Pancreas (tissue), 10 donors: ENCODE measurements around the gene HLF. TPM values are rescaled to one million over a fixed set of nuclear protein-coding genes. Genes with fewer than 3 reads are reported as not detected.

ENCODE experiments used
- ATAC-seq, 4 donors: fragments of 200-7000 bp; cut with Tn5 transposase; one replicate each; pipeline versions ENCODE4 v1.8.0 to v1.9.1; 2020; ENCODE audit warnings: mild to moderate bottlenecking in 4 of 4, moderate library complexity in 4 of 4
- DNase-seq, 6 donors: peaks; one replicate each; pipeline ENCODE4 v3.0.0-alpha.2; 2020
- FAIRE-seq: peaks from 2 replicates; lab custom pipeline; 2012; peaks lifted over from hg19 to GRCh38; lab: Jason Lieb, UNC
- H3K27ac ChIP-seq, 4 donors: fragments of 200-600 bp; sonication (generic); 1 replicate in 3 of 4; 2 replicates in 1 of 4; pipeline versions ENCODE4 v1.5.0 to v1.8.0; 2020
- H3K27me3 ChIP-seq, 4 donors: fragments of 200-600 bp; one replicate each; pipeline ENCODE4 v1.8.0; 2021
- H3K36me3 ChIP-seq, 3 donors: fragments of 200-600 bp; sonication (generic) in 1 of 3; one replicate each; pipeline versions ENCODE4 v1.5.0 to v1.8.0; 2020 to 2021
- H3K4me1 ChIP-seq, 3 donors: fragments of 200-600 bp; one replicate each; pipeline ENCODE4 v1.8.0; 2021
- H3K4me3 ChIP-seq, 4 donors: fragments of 200-600 bp; sonication (generic) in 2 of 4; one replicate each; pipeline versions ENCODE4 v1.5.0 to v1.8.0; 2020 to 2021
- H3K9me3 ChIP-seq, 4 donors: fragments of 200-600 bp; one replicate each; pipeline ENCODE4 v1.8.0; 2021
- WGBS, 2 donors: extraction: QIAGEN DNeasy Blood & Tissue Kit; methylation state at CpG; one replicate each; pipeline ENCODE4 v1.1.7; 2013; 5-methylcytosine and 5-hydroxymethylcytosine counted together
- intact Hi-C, 3 donors: fragments of 100-400 bp; cut with DNase I; formaldehyde crosslinking; loops; one replicate each; pipeline versions ENCODE4 v1.11.1 to v1.14.2; 2022
- polyA plus RNA-seq, 2 donors: library from polyadenylated mRNA; stranded (reverse); fragments of 200-250 nt; gene quantifications; one replicate each; pipeline ENCODE4 v1.2.3, GENCODE V29; 2013
- total RNA-seq, 6 donors: library from RNA; stranded (reverse); fragmentation: NEBNext Ultra II Directional in 4 of 6; extraction: Animal tissue kit (Norgen Biotek cat#: 25700) in 4 of 6; gene quantifications; one replicate each; pipeline versions ENCODE4 v1.2.1 to v1.2.4, GENCODE V29; 2021 to 2023
- TF ChIP-seq, protein P1 (sequence below), 4 donors: fragments of 200-600 bp; sonication (generic) in 3 of 4; IDR thresholded peaks; one replicate each; pipeline versions ENCODE4 v1.5.0 to v1.8.0; 2021; ENCODE audit warnings: antibody characterized with exemption in 4 of 4
- donor health status: healthy with polysubstance abuse.
- donor health status: DM: no; HTN: no; CAD: no; lungs with moderate emphysema.
- donor health status: DM: no; HTN: no; CAD: no.
- donor health status: control.
- donor health status: control.
- donor health status: Bipolar disorder and iron deficiency.
- donor health status: DM: yes; HTN: yes; CAD: no.
- donor health status: DM: no; HTN: no; CAD: no.
- donor health status: DM: no; HTN: no; CAD: no.
- donor health status: DM: yes; HTN: yes; CAD: no.

HLF gene
- total and polyA plus RNA-seq, 8 donors = 1.2 to 4.6 (median 2.2) TPM

DNA sequence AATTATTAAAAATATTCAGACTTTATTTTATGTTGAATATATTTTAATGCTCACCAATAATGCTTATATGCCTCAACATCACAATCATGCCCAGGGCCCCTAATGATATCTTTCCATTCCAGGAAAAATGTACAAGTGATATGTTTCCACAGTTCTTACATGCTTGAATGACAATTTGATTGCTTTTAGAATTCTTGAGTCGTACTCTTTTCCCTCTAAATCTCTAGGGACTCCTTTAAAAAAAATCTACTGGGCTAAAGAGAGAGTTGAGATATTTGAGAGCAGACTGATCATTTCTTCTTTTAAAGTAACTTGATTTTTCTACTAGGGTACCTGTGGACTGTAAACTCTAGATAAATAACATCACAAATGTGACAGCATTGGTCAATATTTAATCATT lies 18.2 kb upstream of the HLF start:
- ATAC-seq (no peak), FAIRE-seq (no peak), DNase-seq (no peak)
- intact Hi-C loops = no loop called here
- TF ChIP-seq, protein P1, sequence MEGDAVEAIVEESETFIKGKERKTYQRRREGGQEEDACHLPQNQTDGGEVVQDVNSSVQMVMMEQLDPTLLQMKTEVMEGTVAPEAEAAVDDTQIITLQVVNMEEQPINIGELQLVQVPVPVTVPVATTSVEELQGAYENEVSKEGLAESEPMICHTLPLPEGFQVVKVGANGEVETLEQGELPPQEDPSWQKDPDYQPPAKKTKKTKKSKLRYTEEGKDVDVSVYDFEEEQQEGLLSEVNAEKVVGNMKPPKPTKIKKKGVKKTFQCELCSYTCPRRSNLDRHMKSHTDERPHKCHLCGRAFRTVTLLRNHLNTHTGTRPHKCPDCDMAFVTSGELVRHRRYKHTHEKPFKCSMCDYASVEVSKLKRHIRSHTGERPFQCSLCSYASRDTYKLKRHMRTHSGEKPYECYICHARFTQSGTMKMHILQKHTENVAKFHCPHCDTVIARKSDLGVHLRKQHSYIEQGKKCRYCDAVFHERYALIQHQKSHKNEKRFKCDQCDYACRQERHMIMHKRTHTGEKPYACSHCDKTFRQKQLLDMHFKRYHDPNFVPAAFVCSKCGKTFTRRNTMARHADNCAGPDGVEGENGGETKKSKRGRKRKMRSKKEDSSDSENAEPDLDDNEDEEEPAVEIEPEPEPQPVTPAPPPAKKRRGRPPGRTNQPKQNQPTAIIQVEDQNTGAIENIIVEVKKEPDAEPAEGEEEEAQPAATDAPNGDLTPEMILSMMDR (IDR thresholded peaks at IDR 0.05) = no peak
- Histone ChIP-seq H3K4me1 (no peaks in the 10 kb centered on the region), H3K36me3 (no peaks in the 10 kb centered on the region), H3K27ac (no peak overlapping the region), H3K27me3 (no peaks in the 10 kb centered on the region), H3K9me3 (no peaks in the 10 kb centered on the region), H3K4me3 (no peak overlapping the region)
- WGBS, 2 donors = 56 to 60% methylated on average over 1 of the region's 1 CpG

DNA sequence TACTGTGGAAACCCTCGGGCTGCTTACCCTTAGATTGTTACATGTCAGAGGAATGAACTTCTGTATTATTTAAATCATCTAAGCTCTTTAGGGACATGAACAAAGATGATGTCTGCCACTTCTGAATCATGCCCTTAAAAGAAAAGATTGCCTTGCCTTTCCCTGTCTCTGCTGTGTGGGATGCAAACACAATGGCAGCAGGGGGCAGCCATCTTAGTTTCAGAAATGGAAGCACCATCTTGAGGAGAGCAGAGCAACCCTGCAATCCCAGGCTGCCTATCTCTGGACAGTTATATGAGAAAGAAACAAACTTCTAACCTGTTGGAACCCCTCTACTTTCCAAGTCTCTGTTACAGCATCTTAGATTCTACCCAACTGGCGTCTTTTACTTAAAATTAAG lies 16.7 kb upstream of the HLF start:
- Histone ChIP-seq H3K4me1 (no peaks in the 10 kb centered on the region), H3K27ac (no peak overlapping the region), H3K36me3 (no peaks in the 10 kb centered on the region), H3K27me3 (no peaks in the 10 kb centered on the region), H3K4me3 (no peak overlapping the region), H3K9me3 (no peaks in the 10 kb centered on the region)
- TF ChIP-seq, protein P1 (IDR thresholded peaks at IDR 0.05) = no peak
- DNase-seq (no peak), ATAC-seq (no peak), FAIRE-seq (no peak)
- 54 to 80% methylated on average over 2 of the region's 2 CpGs for WGBS, 2 donors
- intact Hi-C loops = no loop called here

DNA sequence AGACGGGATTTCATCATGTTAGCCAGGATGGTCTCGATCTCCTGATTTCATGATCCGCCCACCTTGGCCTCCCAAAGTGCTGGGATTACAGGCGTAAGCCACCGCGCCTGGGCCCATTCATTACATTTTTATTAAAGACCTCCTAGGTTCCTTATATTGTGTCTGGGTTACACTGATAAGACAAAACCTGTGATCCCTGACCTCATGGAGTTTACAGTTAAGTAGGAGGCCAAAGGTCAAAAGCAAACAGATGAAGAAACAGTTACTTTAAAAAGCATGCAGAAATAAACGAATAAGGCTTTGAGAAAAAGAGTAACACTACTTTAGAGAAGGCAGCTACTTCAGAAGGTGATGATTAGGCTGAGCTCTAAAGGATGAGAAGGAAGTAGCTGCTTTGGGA lies 14.9 kb upstream of the HLF start:
- FAIRE-seq = no peak

DNA sequence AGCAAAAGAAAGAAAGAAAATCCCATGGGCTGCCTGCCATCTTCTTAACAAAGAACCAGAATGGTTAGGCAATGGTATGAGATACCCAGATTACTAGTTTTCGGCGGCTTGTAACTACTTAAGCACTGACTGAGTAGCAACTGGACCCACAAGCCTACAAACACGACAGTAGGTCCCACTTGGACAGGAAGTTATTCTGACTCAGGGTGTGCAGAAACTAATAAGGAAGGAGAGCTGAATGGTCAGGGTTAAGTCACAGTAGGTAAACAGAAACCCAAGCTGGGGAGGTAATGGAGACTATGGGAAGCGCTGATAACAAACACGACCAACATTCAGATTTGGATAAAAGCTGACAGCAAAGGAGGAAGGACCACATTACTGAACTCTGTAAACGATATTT lies 10.4 kb upstream of the HLF start:
- no peak overlapping the region for H3K27ac ChIP-seq
- H3K27me3 ChIP-seq = no peaks in the 10 kb centered on the region
- DNase-seq = no peak
- no peak overlapping the region for H3K4me3 ChIP-seq
- intact Hi-C loops = no loop called here
- H3K9me3 ChIP-seq = no peaks in the 10 kb centered on the region
- no peak for ATAC-seq
- H3K4me1 ChIP-seq = no peaks in the 10 kb centered on the region
- no peaks in the 10 kb centered on the region for H3K36me3 ChIP-seq
- FAIRE-seq = no peak
- TF ChIP-seq, protein P1 (IDR thresholded peaks at IDR 0.05) = no peak
- WGBS, 2 donors = 55 to 65% methylated on average over 6 of the region's 6 CpGs

More for the DNA sequence above, 14.9 kb upstream of the HLF start:
- Histone ChIP-seq H3K4me3 (no peak overlapping the region), H3K36me3 (no peaks in the 10 kb centered on the region), H3K4me1 (no peaks in the 10 kb centered on the region), H3K27me3 (no peaks in the 10 kb centered on the region), H3K27ac (no peak overlapping the region), H3K9me3 (no peaks in the 10 kb centered on the region)
- 89% methylated on average over 7 of the region's 7 CpGs for WGBS, 2 donors
- DNase-seq (no peak), ATAC-seq (no peak)
- intact Hi-C loops = no loop called here
- TF ChIP-seq, protein P1 (IDR thresholded peaks at IDR 0.05) = no peak

DNA sequence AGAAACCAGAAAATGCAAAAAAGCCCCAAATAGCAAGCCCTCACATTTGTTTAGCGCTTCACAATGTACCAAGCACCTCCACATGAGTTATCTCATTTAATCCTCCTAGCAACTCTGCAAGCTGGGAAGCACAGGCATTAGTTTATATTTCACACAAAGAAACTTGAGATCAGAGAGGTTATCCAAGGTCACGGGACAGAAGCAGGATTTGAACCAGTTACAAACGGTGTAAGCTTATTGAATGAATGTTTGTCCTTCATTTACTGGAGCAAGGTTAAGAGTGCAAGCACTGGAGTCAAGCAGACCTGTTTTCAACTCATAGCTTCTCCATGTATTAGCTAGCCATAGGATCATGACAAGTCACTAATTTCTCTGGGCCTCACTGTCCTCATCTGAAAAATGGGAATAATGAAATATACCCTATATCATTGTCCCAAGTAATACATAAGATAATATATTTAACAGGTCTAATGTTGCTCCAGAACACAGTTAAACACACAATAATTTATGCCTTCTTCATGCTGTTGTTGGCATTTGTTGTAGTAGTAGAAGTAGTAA lies 6.1 kb upstream of the HLF start:
- no peaks in the 10 kb centered on the region for H3K9me3 ChIP-seq
- FAIRE-seq (no peak), ATAC-seq (no peak), DNase-seq (no peak)
- WGBS, 2 donors = 60 to 78% methylated on average over 3 of the region's 3 CpGs
- no peaks in the 10 kb centered on the region for H3K36me3 ChIP-seq
- H3K27ac ChIP-seq = no peak overlapping the region
- no peaks in the 10 kb centered on the region for H3K27me3 ChIP-seq
- H3K4me3 ChIP-seq = no peak overlapping the region
- TF ChIP-seq, protein P1 (IDR thresholded peaks at IDR 0.05) = no peak
- intact Hi-C loops = no loop called here
- H3K4me1 ChIP-seq = peaks cover 0 to 3% (median 0%) of the 10 kb centered on the region in 3 donors
